Upper lobe of left lung (tissue), 6 donors: ENCODE data around the gene KCNK1. TPM values are rescaled to one million over a fixed set of nuclear protein-coding genes. Genes with fewer than 3 reads are reported as not detected.

Experiments
- ATAC-seq, 2 donors: fragments of 200-7000 bp; cut with Tn5 transposase; one replicate each; pipeline ENCODE4 v1.9.1; 2022; ENCODE audit warnings: mild to moderate bottlenecking in 2 of 2, moderate library complexity in 2 of 2; ENCODE audit not compliant: low FRiP score in 2 of 2
- DNase-seq, 2 donors: peaks; one replicate each; pipeline ENCODE4 v3.0.0-alpha.2; 2019 to 2020
- H3K27ac ChIP-seq, 4 donors: fragments of 200-600 bp; sonication (generic); one replicate each; pipeline ENCODE4 v1.5.1; 2016 to 2019
- H3K27me3 ChIP-seq, 4 donors: fragments of 200-600 bp; sonication (generic); one replicate each; pipeline ENCODE4 v1.5.1; 2017 to 2019
- H3K36me3 ChIP-seq, 4 donors: fragments of 200-600 bp; sonication (generic); one replicate each; pipeline ENCODE4 v1.5.1; 2016 to 2019
- H3K4me1 ChIP-seq, 4 donors: fragments of 200-600 bp; sonication (generic); one replicate each; pipeline ENCODE4 v1.5.1; 2018 to 2019
- H3K4me3 ChIP-seq, 4 donors: fragments of 200-600 bp; sonication (generic); one replicate each; pipeline ENCODE4 v1.5.1; 2017 to 2019; ENCODE audit warnings: mild to moderate bottlenecking in 2 of 4, moderate library complexity in 1 of 4
- H3K9me3 ChIP-seq, 4 donors: fragments of 200-600 bp; sonication (generic); one replicate each; pipeline ENCODE4 v1.5.1; 2018 to 2019
- CTCF ChIP-seq, 6 experiments: fragments of 450-650 bp in 4 of 6; fragments of 200-600 bp in 2 of 6; sonication (generic) in 2 of 6; IDR thresholded peaks; one replicate each; pipeline ENCODE4 v1.5.1; 2016 to 2019; ENCODE audit warnings: antibody characterized with exemption in 6 of 6
- EP300 ChIP-seq, 4 donors: sonication (generic); formaldehyde crosslinking; IDR thresholded peaks; one replicate each; pipeline ENCODE4 v1.5.1; 2017; ENCODE audit warnings: antibody characterized with exemption in 4 of 4, control low read depth in 2 of 4
- POLR2A ChIP-seq, 4 donors: fragments of 450-650 bp; IDR thresholded peaks; one replicate each; pipeline ENCODE4 v1.5.1; 2016 to 2017; ENCODE audit warnings: antibody characterized with exemption in 4 of 4, mild to moderate bottlenecking in 2 of 4
- POLR2AphosphoS5 ChIP-seq, 2 donors: sonication (generic); formaldehyde crosslinking; IDR thresholded peaks; one replicate each; pipeline ENCODE4 v1.5.1; 2017; ENCODE audit warnings: antibody characterized with exemption in 2 of 2
- WGBS, 2 donors: methylation state at CpG; one replicate each; pipeline ENCODE4 v1.1.5; 2017 to 2018; 5-methylcytosine and 5-hydroxymethylcytosine counted together
- total RNA-seq, 6 donors: library from RNA; depleted of rRNA in 4 of 6; stranded (reverse); fragments of >200 nt in 4 of 6; gene quantifications; one replicate each; pipeline versions ENCODE4 v1.1.0 to v1.2.1, GENCODE V29; 2016 to 2021
- donor health status: DM: no; HTN: no; CAD: no; lungs with moderate emphysema.
- donor health status: DM: no; HTN: yes; CAD: no; lungs with severe emphysema.

KCNK1 gene
- total RNA-seq, 6 donors from 2014 or later, result 6.4 to 25.2 (median 10.5) TPM

GRCh38 chr1:233570216-233570615 lies 43.7 kb upstream of the KCNK1 start:
- Histone ChIP-seq H3K4me3 (no peak overlapping the region), H3K4me1 (no peaks in the 10 kb centered on the region), H3K9me3 (no peaks in the 10 kb centered on the region), H3K27me3 (no peaks in the 10 kb centered on the region), H3K36me3 (no peaks in the 10 kb centered on the region), H3K27ac (no peak overlapping the region)
- DNase-seq (no peak), ATAC-seq (no peak)
- 63 to 71% methylated on average over 3 of the region's 3 CpGs for WGBS, 2 donors
- TF ChIP-seq EP300 (IDR thresholded peaks at IDR 0.05) (no peak), POLR2AphosphoS5 (IDR thresholded peaks at IDR 0.05) (no peak), CTCF (IDR thresholded peaks at IDR 0.05) (no peak), POLR2A (IDR thresholded peaks at IDR 0.05) (no peak)

- WGBS, 2 donors, result 83 to 86% methylated on average over 4 of the region's 4 CpGs
Measured at GRCh38 chr1:233570706-233571105, 43.2 kb upstream of the KCNK1 start.

GRCh38 chr1:233572896-233573295 lies 41.0 kb upstream of the KCNK1 start:
- H3K36me3 ChIP-seq, result no peaks in the 10 kb centered on the region
- TF ChIP-seq EP300 (IDR thresholded peaks at IDR 0.05) (no peak), CTCF (IDR thresholded peaks at IDR 0.05) (no peak), POLR2A (IDR thresholded peaks at IDR 0.05) (no peak), POLR2AphosphoS5 (IDR thresholded peaks at IDR 0.05) (no peak)
- H3K27me3 ChIP-seq, result no peaks in the 10 kb centered on the region
- 93 to 100% methylated on average over 3 to 4 of the region's 4 CpGs for WGBS, 2 donors
- H3K27ac ChIP-seq, result no peak overlapping the region
- ATAC-seq (no peak), DNase-seq (no peak)
- no peak overlapping the region for H3K4me3 ChIP-seq
- no peaks in the 10 kb centered on the region for H3K9me3 ChIP-seq
- H3K4me1 ChIP-seq, result no peaks in the 10 kb centered on the region

More at GRCh38 chr1:233570706-233571105, 43.2 kb upstream of the KCNK1 start:
- H3K4me3 ChIP-seq, result no peak overlapping the region
- DNase-seq (no peak), ATAC-seq (no peak)
- no peak for TF ChIP-seq POLR2AphosphoS5 (IDR thresholded peaks at IDR 0.05)
- TF ChIP-seq EP300 (IDR thresholded peaks at IDR 0.05), result no peak
- TF ChIP-seq CTCF (IDR thresholded peaks at IDR 0.05), result no peak
- TF ChIP-seq POLR2A (IDR thresholded peaks at IDR 0.05), result no peak
- no peaks in the 10 kb centered on the region for H3K9me3 ChIP-seq
- H3K27me3 ChIP-seq, result no peaks in the 10 kb centered on the region
- H3K27ac ChIP-seq, result no peak overlapping the region
- H3K4me1 ChIP-seq, result no peaks in the 10 kb centered on the region
- no peaks in the 10 kb centered on the region for H3K36me3 ChIP-seq

- Histone ChIP-seq H3K4me3 (no peak overlapping the region), H3K27me3 (no peaks in the 10 kb centered on the region), H3K4me1 (no peaks in the 10 kb centered on the region), H3K36me3 (no peaks in the 10 kb centered on the region), H3K27ac (no peak overlapping the region), H3K9me3 (no peaks in the 10 kb centered on the region)
- WGBS, 2 donors, result 67% methylated on average over 5 of the region's 5 CpGs
- TF ChIP-seq POLR2AphosphoS5 (IDR thresholded peaks at IDR 0.05), result no peak
- no peak for TF ChIP-seq EP300 (IDR thresholded peaks at IDR 0.05)
- TF ChIP-seq CTCF (IDR thresholded peaks at IDR 0.05), result no peak
- TF ChIP-seq POLR2A (IDR thresholded peaks at IDR 0.05), result no peak
- no peak for DNase-seq
- no peak for ATAC-seq
Measured at GRCh38 chr1:233575450-233575849, 38.5 kb upstream of the KCNK1 start.

- ATAC-seq (no peak), DNase-seq (no peak)
- no peak overlapping the region for H3K4me3 ChIP-seq
- no peak overlapping the region for H3K27ac ChIP-seq
- H3K36me3 ChIP-seq, result no peaks in the 10 kb centered on the region
- no peaks in the 10 kb centered on the region for H3K4me1 ChIP-seq
- 69 to 89% methylated on average over 3 of the region's 3 CpGs for WGBS, 2 donors
- H3K9me3 ChIP-seq, result no peaks in the 10 kb centered on the region
- no peaks in the 10 kb centered on the region for H3K27me3 ChIP-seq
- no peak for TF ChIP-seq EP300 (IDR thresholded peaks at IDR 0.05)
- no peak for TF ChIP-seq POLR2AphosphoS5 (IDR thresholded peaks at IDR 0.05)
- TF ChIP-seq CTCF (IDR thresholded peaks at IDR 0.05), result no peak
- TF ChIP-seq POLR2A (IDR thresholded peaks at IDR 0.05), result no peak
Measured at GRCh38 chr1:233582439-233582838, 31.5 kb upstream of the KCNK1 start.
